RKO (cell line): Measurements from ENCODE around the gene ADGRD1.

Experiments used
- DNase-seq: peaks from one replicate; pipeline ENCODE4 v3.0.0-alpha.2; 2016; ENCODE audit warnings: low spot score

Gene ADGRD1

DNA sequence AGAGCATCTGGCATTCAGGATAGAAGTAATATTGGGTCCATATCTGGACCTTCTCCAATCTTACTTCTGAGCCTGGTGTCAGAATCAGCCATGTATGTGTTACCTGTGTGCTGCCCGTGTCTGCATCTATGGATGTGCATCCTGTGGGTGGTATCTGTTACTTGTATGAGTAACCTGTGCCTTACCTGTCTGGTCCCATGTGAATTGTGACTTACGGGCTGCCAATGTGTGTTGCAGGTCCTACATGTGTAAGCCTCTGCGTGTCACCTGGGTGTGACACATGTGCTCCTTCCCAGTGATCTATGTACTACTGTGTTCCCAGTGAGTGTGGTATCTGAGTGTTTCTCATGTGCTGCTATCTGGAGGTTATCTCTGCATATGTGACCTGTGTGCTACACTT, 208.4 kb downstream of the ADGRD1 start:
- no peak for DNase-seq

DNA sequence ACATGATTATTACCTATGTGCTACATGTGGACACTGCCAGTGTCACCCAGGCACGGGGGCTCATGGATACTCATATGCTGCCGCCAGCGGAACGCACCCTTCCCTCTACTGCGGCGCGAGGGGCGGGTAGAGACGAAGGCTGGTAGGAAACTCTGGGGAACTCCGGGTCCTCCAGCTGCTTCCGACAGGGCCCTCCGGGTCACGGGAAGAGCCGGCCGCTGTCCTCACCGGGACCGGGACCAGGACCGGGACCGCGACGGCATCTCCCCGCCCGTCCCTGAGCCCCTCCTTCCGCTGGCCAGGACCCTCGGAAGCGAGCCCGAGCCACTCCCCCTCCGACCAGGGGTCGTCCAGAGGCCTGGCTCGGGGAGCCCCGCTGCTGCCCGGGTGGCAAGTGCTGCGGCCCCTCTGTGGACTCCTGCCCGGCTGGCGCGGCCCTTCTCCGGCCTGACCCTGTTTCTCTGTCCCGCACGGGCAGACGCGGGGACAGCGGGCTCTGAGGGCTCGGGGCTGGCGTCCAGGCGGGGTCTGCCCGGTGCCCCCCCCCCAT, 209.6 kb downstream of the ADGRD1 start:
- DNase-seq, result no peak

DNA sequence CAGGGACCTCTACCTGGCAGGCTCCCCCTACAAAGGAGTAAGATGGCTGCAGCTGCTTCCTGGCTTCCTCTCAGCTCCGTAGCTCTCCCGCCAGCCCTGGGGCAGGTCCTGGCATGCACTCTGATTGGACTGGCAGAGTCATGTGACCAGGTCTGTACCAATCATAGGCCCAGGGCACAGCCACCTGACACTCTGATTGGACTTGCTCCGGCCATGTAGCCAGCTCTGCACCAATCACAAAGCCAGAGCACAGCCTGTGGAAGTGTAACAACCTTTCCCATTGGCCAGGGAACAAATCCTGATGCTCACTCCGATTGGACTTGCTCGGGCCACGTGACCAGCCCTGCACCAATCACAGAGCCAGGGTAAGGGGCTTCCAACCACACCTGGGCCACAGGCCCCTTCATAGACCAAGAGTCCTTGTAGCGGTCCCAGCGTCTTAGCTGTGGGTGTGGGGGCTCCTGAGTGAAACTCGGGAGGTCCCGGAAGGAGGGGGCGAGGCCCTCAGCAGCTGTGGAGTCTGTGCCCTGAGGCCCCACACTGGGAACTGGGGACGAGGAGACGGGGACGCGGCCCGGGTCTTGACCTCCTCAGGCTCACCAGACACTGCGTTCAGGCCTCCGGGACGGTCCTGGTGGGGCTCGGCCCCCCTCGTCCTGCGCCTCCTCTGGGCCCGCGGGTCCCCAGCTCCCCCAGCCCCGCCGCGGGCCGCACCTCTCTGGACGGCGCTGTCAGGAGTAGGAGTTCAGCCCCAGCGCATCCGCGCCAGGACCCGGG, 210.6 kb downstream of the ADGRD1 start:
- no peak for DNase-seq

DNA sequence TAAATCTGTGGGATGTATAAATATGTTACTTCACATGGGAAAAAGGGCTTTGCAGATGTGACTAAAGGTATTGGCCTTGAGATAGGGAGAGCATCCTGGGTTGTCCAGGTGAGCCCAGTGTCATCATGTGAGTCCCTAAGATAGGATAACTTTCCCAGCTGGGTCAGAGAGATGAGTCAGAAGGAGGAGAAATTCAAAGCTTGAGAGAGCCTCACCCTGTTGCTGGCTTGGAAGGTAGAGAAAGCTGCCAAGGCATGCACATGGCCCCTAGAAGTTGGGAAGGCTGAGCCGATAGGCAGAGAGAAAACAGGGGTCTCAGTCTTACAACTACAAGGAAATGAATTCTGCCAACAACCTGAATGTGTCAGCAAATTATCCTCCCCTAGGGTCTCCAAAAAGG, 213.0 kb downstream of the ADGRD1 start:
- no peak for DNase-seq

DNA sequence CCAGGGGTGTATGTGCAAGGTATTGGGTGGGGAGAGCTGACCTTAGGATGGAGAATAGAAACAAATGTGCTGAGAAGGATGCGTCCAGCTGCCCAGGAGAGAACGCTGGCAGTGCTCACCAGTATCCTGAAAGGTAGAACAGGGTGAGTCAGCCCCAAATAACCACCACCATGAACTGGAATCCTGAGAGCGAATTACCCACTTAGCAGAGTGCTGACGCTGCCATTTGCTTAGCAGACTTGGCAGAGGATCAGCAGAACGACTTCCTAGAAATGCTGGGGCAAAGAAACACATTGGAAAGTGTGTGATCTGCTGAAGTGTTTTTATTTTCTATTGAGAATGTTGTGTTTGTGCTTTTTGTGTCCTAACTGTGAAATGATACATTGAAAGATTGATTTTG, 213.6 kb downstream of the ADGRD1 start:
- no peak for DNase-seq

DNA sequence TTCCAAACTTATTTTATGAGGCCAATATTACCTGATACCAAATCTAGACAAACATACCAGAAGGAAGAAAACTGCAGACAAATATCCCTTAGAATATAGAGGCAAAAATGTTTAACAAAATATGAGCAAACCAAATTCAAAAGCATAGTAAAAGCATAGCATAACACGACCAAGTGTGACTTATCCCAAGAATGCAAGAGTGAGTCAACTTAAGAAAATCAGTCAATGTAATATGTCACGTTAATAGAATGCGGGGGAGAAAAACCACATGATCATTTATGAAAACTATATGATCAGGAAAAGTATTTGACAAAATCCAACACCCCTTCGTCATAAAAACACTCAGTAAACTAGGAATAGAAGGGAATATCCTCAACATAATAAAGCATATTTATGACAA, 217.3 kb downstream of the ADGRD1 start:
- DNase-seq, result peak; percentile 41

DNA sequence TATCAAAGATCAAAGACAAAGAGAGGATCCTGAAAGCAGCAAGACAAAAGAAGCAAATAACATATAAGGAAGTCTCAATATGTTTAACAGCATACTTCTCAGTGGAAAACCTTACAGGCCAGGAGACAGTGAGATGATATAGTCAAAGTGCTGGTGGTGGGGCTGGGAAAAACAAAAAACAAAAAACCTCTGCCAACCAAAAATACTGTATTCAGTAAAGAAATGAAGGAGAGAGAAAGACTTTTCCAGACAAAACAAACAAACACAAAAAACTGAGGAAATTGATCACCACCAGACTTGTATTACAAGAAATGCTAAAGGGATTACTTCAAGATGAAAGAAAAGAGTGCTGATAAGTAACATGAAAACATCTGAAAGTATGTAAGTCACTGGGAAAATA, 221.2 kb downstream of the ADGRD1 start:
- no peak for DNase-seq

DNA sequence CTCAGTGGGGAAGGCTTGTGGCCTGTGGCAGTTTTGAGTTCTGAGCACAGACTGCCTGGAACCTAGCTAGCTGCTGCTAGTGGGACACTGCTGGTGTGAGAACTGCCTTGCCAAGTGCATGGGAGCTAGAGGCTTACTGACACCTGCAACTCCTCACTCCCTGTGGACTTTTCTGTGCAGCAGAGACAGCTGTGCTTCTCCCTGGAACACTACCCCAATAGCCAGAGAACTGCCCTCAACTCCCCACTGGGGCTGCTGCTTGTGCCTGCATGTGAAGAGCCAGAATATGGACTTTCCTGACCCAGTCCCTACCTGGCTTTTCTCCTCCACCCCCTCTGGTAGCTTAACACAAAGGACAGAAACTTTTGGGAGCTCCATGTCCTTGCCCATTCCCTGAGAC, 222.6 kb downstream of the ADGRD1 start:
- no peak for DNase-seq

DNA sequence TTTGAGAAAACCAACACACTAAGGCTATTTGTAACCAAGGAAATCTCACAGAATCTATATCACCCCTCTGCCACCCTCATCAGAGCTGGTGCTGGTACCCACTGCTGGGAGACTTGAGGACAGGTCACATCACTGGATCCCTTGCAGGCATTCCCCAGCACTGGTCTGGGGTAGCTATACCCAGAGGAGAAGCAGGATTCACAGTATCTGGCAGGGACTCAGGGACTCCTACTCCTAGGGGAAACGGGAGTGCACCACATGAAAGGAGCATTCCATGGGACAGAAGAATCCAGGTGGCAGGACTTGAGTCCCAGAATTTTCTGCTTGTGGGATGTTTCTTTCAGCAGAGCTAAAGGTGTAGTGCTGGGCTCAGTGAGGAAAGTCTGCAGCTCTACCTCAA, 223.2 kb downstream of the ADGRD1 start:
- no peak for DNase-seq

DNA sequence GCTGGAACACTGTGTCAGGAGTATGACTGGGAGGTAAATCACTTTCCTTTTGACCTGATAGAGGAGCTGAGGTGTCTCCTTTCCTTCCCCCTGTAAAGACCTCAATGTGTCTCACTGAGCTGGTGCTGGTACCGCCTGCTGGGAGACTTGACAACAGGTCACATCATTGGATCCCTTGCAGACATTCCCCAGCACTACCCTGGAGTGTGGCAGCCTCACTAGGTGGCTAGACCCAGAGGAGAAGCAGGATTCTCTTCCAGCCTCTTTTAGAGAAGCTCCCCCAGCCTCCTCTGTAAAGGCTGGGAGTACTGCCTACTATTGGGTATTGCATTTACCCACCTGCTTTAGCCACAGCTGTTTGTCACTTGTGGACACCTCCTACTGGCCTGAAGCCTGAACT, 223.9 kb downstream of the ADGRD1 start:
- DNase-seq, result no peak

DNA sequence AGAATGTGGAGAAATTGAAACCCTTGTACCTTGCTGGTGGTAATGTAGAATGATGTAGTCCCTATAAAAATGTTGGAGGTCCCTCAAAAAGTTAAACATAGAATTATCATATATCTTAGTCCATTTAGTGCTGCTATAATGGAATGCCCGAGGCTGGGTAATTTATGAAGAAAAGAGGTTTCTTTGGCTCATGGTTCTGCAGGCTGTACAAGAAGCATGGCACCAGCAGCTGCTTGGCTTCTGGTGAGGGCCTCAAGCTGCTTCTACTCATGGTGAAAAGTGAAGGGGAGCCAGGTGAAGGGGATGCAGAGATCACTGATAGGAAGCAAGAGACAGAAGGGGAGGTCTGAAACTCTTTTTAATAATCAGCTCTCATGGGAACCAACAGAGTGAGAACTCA, 233.9 kb downstream of the ADGRD1 start:
- DNase-seq, result no peak

DNA sequence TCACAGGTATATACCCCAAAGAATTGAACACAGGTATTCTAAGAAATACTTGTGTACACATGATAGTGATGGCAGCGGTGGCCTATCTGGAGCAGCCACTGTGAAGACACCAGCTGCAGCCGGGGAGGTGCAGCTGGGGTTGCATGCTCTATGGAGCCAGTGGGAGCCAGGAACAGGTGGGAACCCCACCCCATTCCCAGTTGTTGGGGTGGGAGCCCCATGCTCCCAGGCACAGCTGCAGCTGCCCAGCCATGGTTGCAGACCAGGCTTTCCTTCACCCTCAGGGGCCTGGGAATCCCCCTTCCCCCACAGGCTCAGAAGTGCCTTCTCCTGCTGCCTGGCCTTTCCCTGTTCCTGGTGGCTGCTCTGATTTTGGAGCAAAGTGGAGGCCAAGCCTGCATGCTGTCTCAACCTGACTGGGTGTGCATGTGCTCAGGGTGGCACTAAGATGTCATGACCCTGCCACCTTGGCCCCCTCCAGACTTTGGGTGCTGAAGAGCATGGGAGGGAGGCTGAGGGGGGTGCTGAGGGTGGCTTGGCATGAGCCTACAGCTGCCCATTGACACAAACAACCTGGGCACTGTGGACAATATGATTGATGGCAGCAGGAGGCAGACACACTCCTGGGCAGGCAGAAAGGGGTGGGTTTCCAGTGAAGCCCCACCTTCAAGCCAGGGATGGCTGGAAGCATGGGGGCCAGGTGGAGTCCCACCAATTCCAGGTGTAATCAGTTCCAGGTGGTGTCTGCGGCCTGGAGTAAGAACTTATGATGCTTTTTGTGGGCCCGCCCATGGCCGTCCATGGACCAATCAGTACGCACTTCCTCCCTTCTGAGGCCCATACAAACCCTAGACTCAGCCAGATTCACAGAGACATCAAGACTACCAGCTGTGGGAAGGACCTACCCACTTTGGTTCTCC, 234.7 kb downstream of the ADGRD1 start:
- no peak for DNase-seq

DNA sequence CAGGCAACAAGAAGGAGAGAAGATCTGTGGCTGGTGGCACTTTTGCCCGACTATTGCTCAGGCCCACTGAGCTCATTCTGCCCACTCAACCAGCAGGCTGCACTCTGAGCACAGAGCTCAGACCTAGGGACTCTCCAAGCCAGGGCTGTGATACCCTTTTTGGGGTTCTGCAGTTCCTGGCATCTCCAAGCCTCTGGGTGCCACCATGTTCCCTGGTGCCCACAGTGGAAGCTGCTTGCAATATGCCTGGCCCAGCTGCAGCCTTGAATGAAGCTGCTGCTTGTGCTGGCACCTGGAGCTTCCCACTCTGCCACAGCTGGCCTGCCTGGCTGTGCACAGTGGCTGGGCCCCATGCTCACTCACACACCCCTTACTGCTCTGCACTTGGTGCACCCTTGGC, 236.1 kb downstream of the ADGRD1 start:
- DNase-seq, result no peak

DNA sequence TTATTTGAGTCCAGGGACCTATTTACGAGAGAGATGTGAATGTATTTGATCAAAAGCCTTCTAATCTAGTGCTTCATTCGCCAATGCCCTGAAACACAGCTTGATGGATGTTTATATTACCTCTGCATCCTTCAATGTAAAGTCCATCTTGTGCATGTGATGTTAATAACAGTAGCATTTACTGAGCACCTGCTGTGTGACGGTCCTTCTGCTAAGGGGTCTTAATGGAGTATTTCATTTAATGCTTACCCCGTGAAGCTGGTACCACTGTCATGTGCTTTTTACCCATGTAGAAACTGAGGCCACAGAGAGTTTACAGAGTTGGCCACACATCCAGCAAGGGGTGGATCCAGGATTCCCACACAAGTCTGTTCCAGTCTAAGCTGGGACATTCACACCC, 237.3 kb downstream of the ADGRD1 start:
- no peak for DNase-seq
